ENCODE results near the gene ARFGEF3.

Gene ARFGEF3

GRCh38 chr6:138246650-138247440 is 85.1 kb downstream of the ARFGEF3 start:
- no peak for DNase-seq

- no peak for DNase-seq
Observed at GRCh38 chr6:138248011-138248410, 86.3 kb downstream of the ARFGEF3 start.

GRCh38 chr6:138248878-138249277 is 87.1 kb downstream of the ARFGEF3 start:
- DNase-seq = no peak

GRCh38 chr6:138250053-138250452 is 88.3 kb downstream of the ARFGEF3 start:
- no peak for DNase-seq

- DNase-seq = no peak
Observed at GRCh38 chr6:138250513-138251247, 88.9 kb downstream of the ARFGEF3 start.

- DNase-seq = no peak
Observed at GRCh38 chr6:138253731-138254130, 92.0 kb downstream of the ARFGEF3 start.

GRCh38 chr6:138255443-138255842 is 93.7 kb downstream of the ARFGEF3 start:
- no peak for DNase-seq

GRCh38 chr6:138257638-138258040 is 95.9 kb downstream of the ARFGEF3 start:
- no peak for DNase-seq

- DNase-seq = no peak
Observed at GRCh38 chr6:138258197-138258596, 96.5 kb downstream of the ARFGEF3 start.

- DNase-seq = no peak
Observed at GRCh38 chr6:138258991-138259390, 97.3 kb downstream of the ARFGEF3 start.

- no peak for DNase-seq
Observed at GRCh38 chr6:138261116-138261780, 99.5 kb downstream of the ARFGEF3 start.

- no peak for DNase-seq
Observed at GRCh38 chr6:138263963-138264362, 102.2 kb downstream of the ARFGEF3 start.

GRCh38 chr6:138264372-138264880 is 102.7 kb downstream of the ARFGEF3 start:
- no peak for DNase-seq

GRCh38 chr6:138266095-138266494 is 104.4 kb downstream of the ARFGEF3 start:
- DNase-seq = no peak

GRCh38 chr6:138267971-138268895 is 106.5 kb downstream of the ARFGEF3 start:
- no peak for DNase-seq

GRCh38 chr6:138271451-138271850 is 109.7 kb downstream of the ARFGEF3 start:
- no peak for DNase-seq

- DNase-seq = no peak
Observed at GRCh38 chr6:138272533-138273315, 111.0 kb downstream of the ARFGEF3 start.

- DNase-seq = no peak
Observed at GRCh38 chr6:138275976-138276375, 114.2 kb downstream of the ARFGEF3 start.

- no peak for DNase-seq
Observed at GRCh38 chr6:138277835-138278234, 116.1 kb downstream of the ARFGEF3 start.

- DNase-seq = no peak
Observed at GRCh38 chr6:138278326-138278725, 116.6 kb downstream of the ARFGEF3 start.

GRCh38 chr6:138285800-138286199 is 124.1 kb downstream of the ARFGEF3 start:
- no peak for DNase-seq

- DNase-seq = no peak
Observed at GRCh38 chr6:138286698-138287097, 125.0 kb downstream of the ARFGEF3 start.

Measured in GDM1 (cell line).